HCT116 (cell line): Measurements from ENCODE around the gene HDAC2. TPM values are rescaled to one million over a fixed set of nuclear protein-coding genes. Genes with fewer than 3 reads are reported as not detected.
"Not testable (repeated sequence)": the region's sequence is repeated elsewhere in the genome, so short reads cannot be mapped to it uniquely, and the experiment has no call there.

Experiments used
- ATAC-seq: fragments of 200-7000 bp; cut with Tn5 transposase; 2 replicates; pipeline ENCODE4 v1.9.1; 2020; ENCODE audit warnings: mild to moderate bottlenecking, moderate library complexity
- BruUV-seq: library from RNA; stranded (reverse); fragments of 400-500 nt; replicated peaks from 2 replicates; lab custom pipeline; 2021; lab: Mats Ljungman, UMichigan
- CTCF ChIA-PET: fragments of 300-600 bp; sonication (Branson Sonifier 250); formaldehyde crosslinking; loops from one replicate; lab custom pipeline; 2021; ENCODE audit warnings: antibody characterized with exemption; lab: Charles Lee
- POLR2A ChIA-PET: fragments of 300-600, 350-600 bp; sonication (Branson Sonifier 250); formaldehyde crosslinking; loops from one replicate; lab custom pipeline; 2021; ENCODE audit warnings: antibody characterized with exemption; lab: Charles Lee
- RAD21 ChIA-PET, 2 experiments: fragments of 300-600 bp; sonication (Branson Sonifier 250); formaldehyde crosslinking; loops; one replicate each; lab custom pipeline; 2023; ENCODE audit warnings: low total read pairs in 2 of 2; ENCODE audit not compliant: uncharacterized antibody in 2 of 2, unreplicated experiment in 2 of 2, low non-redundant PET in 1 of 2; lab: Charles Lee
- DNase-seq: peaks from one replicate; pipeline ENCODE4 v3.0.0-alpha.2; 2010; ENCODE audit warnings: low read depth, low spot score
- H2AFZ ChIP-seq: fragments of 200-600 bp; shearing (Covaris generic), sonication (generic); 2 replicates; pipeline ENCODE4 v1.6.1; 2017; ENCODE audit warnings: low read depth, mixed run types, mixed read lengths, antibody characterized with exemption, low read length; ENCODE audit not compliant: poor library complexity, severe bottlenecking
- H3K27ac ChIP-seq: 2 replicates; pipeline ENCODE4 v1.5.1; 2012; ENCODE audit warnings: low read depth, low read length
- H3K27me3 ChIP-seq: fragments of 200-600 bp; sonication (generic); 2 replicates; pipeline ENCODE4 v1.6.1; 2016; ENCODE audit warnings: mixed run types, low read length, mixed read lengths; ENCODE audit not compliant: insufficient read depth
- H3K36me3 ChIP-seq, 2 experiments: fragments of 200-500 bp in 1 of 2; fragments of 200-600 bp in 1 of 2; sonication (Bioruptor generic) in 1 of 2; sonication (generic) in 1 of 2; 2 replicates each; pipeline versions ENCODE4 v1.5.1 to v1.6.1; 2014 to 2016; ENCODE audit warnings: low read length in 2 of 2, inconsistent platforms in 1 of 2, mixed read lengths in 1 of 2, mixed run types in 1 of 2; ENCODE audit not compliant: insufficient read depth in 2 of 2, control insufficient read depth in 1 of 2
- H3K4me1 ChIP-seq, 2 experiments: fragments of 200-600 bp in 1 of 2; sonication (generic) in 1 of 2; 2 replicates each; pipeline versions ENCODE4 v1.5.1 to v1.6.1; 2012 to 2017; ENCODE audit warnings: low read length in 2 of 2, inconsistent platforms in 1 of 2, mild to moderate bottlenecking in 1 of 2, mixed read lengths in 1 of 2, mixed run types in 1 of 2, moderate library complexity in 1 of 2; ENCODE audit not compliant: insufficient read depth in 2 of 2, control insufficient read depth in 1 of 2
- H3K4me2 ChIP-seq: fragments of 200-600 bp; sonication (generic); 2 replicates; pipeline ENCODE4 v1.6.1; 2017; ENCODE audit warnings: mixed run types, low read length, mixed read lengths
- H3K4me3 ChIP-seq, 2 experiments: fragments of 200-600 bp in 1 of 2; sonication (generic) in 1 of 2; replicated peaks in 1 of 2; 2 replicates each; pipeline ENCODE4 v1.5.1; 2011 to 2016; ENCODE audit warnings: low read length in 2 of 2, control low read depth in 1 of 2, low read depth in 1 of 2, mild to moderate bottlenecking in 1 of 2, mixed read lengths in 1 of 2, mixed run types in 1 of 2
- H3K79me2 ChIP-seq: fragments of 200-600 bp; sonication (generic); 2 replicates; pipeline ENCODE4 v1.6.1; 2017; ENCODE audit warnings: mild to moderate bottlenecking, mixed run types, low read length, moderate library complexity, mixed read lengths; ENCODE audit not compliant: insufficient read depth
- H3K9ac ChIP-seq: fragments of 200-600 bp; sonication (generic); 2 replicates; pipeline ENCODE4 v1.6.1; 2016; ENCODE audit warnings: low read length, mixed read lengths
- H3K9me2 ChIP-seq: fragments of 200-600 bp; sonication (generic), shearing (Covaris generic); 2 replicates; pipeline ENCODE4 v1.6.1; 2017; ENCODE audit warnings: mixed run types, mild to moderate bottlenecking, moderate library complexity; ENCODE audit not compliant: insufficient read depth
- H3K9me3 ChIP-seq, 2 experiments: fragments of 200-500 bp in 1 of 2; fragments of 200-600 bp in 1 of 2; sonication (Bioruptor generic) in 1 of 2; sonication (generic) in 1 of 2; 2 replicates each; pipeline ENCODE4 v1.6.1; 2014 to 2017; ENCODE audit warnings: low read length in 2 of 2, mixed read lengths in 2 of 2, inconsistent platforms in 1 of 2, low read depth in 1 of 2, mild to moderate bottlenecking in 1 of 2, mixed run types in 1 of 2, moderate library complexity in 1 of 2; ENCODE audit not compliant: control insufficient read depth in 1 of 2, insufficient read depth in 1 of 2
- H4K20me1 ChIP-seq: fragments of 200-600 bp; sonication (generic), shearing (Covaris generic); 2 replicates; pipeline ENCODE4 v1.6.1; 2017; ENCODE audit warnings: mixed run types, mild to moderate bottlenecking, moderate library complexity; ENCODE audit not compliant: insufficient read depth
- CBX3 ChIP-seq: IDR thresholded peaks from 2 replicates; pipeline ENCODE4 v1.6.1; 2012; ENCODE audit warnings: low read depth
- CEBPB ChIP-seq: IDR thresholded peaks from 2 replicates; pipeline ENCODE4 v1.6.1; 2012; ENCODE audit warnings: low read depth
- ELF1 ChIP-seq: IDR thresholded peaks from 2 replicates; pipeline ENCODE4 v1.6.1; 2012; ENCODE audit warnings: low read depth, borderline replicate concordance
- EZH2 ChIP-seq: fragments of 200-600 bp; sonication (generic); IDR thresholded peaks from 2 replicates; pipeline ENCODE4 v1.6.1; 2017; ENCODE audit warnings: antibody characterized with exemption, mixed run types
- POLR2AphosphoS5 ChIP-seq: IDR thresholded peaks from 2 replicates; pipeline ENCODE4 v1.6.1; 2011; ENCODE audit warnings: mild to moderate bottlenecking, low read depth, low read length, moderate library complexity
- RAD21 ChIP-seq: IDR thresholded peaks from 2 replicates; pipeline ENCODE4 v1.6.1; 2012; ENCODE audit warnings: low read depth, mild to moderate bottlenecking
- SIN3A ChIP-seq: IDR thresholded peaks from 2 replicates; pipeline ENCODE4 v1.6.1; 2012; ENCODE audit warnings: low read depth
- SRF ChIP-seq: IDR thresholded peaks from 2 replicates; pipeline ENCODE4 v1.6.1; 2012; ENCODE audit warnings: low read depth
- ZFX ChIP-seq: fragments of 450-650 bp; IDR thresholded peaks from 2 replicates; pipeline ENCODE4 v1.6.1; 2017
- ZNF274 ChIP-seq: fragments of 200-500 bp; sonication (Bioruptor generic); IDR thresholded peaks from 2 replicates; pipeline ENCODE4 v1.6.1; 2014; ENCODE audit warnings: mild to moderate bottlenecking, low read depth, low read length, inconsistent platforms
- intact Hi-C: fragments of 100-400 bp; cut with micrococcal nuclease; formaldehyde crosslinking; loops from 2 replicates; pipeline ENCODE4 v1.10.0; 2022
- total RNA-seq: library from RNA; stranded (reverse); gene quantifications from one replicate; pipeline ENCODE4 v1.2.1, GENCODE V29; 2021; ENCODE audit not compliant: unreplicated experiment
- TF ChIP-seq, protein P1 (sequence below): IDR thresholded peaks from 2 replicates; pipeline ENCODE4 v1.6.1; 2012; ENCODE audit warnings: low read depth

Gene HDAC2
- total RNA-seq, 1 experiment from 2014 or later = 153 TPM

DNA sequence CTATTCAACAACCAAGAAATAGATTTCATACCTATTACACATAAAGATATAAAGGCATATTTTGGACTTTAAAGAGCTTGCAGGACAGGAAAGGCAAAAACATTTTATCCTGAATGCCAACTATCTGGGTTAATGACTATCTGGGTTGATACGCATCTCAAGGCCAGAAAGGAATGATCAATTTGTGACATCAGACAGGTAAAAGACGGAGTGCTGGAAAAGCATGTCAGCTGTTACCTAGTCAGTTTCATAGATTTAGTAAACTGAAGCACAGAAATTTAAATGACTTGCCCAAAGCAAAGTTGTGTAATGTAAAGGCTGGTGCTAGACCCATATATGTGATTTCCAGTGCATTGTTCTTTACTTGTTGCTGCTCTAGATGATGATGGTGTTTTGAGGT lies 36.8 kb downstream of the HDAC2 start:
- H3K79me2 ChIP-seq = no peaks in the 10 kb centered on the region
- CTCF ChIA-PET = no interaction called here
- DNase-seq (no peak), ATAC-seq (no peak)
- no peak overlapping the region for H3K4me2 ChIP-seq
- no peak for TF ChIP-seq CBX3
- TF ChIP-seq ZNF274 = no peak
- TF ChIP-seq, protein P1, sequence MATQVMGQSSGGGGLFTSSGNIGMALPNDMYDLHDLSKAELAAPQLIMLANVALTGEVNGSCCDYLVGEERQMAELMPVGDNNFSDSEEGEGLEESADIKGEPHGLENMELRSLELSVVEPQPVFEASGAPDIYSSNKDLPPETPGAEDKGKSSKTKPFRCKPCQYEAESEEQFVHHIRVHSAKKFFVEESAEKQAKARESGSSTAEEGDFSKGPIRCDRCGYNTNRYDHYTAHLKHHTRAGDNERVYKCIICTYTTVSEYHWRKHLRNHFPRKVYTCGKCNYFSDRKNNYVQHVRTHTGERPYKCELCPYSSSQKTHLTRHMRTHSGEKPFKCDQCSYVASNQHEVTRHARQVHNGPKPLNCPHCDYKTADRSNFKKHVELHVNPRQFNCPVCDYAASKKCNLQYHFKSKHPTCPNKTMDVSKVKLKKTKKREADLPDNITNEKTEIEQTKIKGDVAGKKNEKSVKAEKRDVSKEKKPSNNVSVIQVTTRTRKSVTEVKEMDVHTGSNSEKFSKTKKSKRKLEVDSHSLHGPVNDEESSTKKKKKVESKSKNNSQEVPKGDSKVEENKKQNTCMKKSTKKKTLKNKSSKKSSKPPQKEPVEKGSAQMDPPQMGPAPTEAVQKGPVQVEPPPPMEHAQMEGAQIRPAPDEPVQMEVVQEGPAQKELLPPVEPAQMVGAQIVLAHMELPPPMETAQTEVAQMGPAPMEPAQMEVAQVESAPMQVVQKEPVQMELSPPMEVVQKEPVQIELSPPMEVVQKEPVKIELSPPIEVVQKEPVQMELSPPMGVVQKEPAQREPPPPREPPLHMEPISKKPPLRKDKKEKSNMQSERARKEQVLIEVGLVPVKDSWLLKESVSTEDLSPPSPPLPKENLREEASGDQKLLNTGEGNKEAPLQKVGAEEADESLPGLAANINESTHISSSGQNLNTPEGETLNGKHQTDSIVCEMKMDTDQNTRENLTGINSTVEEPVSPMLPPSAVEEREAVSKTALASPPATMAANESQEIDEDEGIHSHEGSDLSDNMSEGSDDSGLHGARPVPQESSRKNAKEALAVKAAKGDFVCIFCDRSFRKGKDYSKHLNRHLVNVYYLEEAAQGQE = no peak
- TF ChIP-seq ELF1 = no peak
- TF ChIP-seq RAD21 = no peak
- TF ChIP-seq EZH2 = no peak
- TF ChIP-seq POLR2AphosphoS5 = no peak
- TF ChIP-seq SRF = no peak
- TF ChIP-seq CEBPB = no peak
- no peak for TF ChIP-seq ZFX
- TF ChIP-seq SIN3A = no peak
- H3K36me3 ChIP-seq = peaks cover 2 to 10% of the 10 kb centered on the region in 2 experiments; a peak in 2 of 4 replicates
- H3K9me2 ChIP-seq = no peaks in the 10 kb centered on the region
- RAD21 ChIA-PET = no interaction called here
- POLR2A ChIA-PET = no interaction called here
- no peak overlapping the region for H3K4me3 ChIP-seq
- no peaks in the 10 kb centered on the region for H4K20me1 ChIP-seq
- no peaks in the 10 kb centered on the region for H3K4me1 ChIP-seq
- BruUV-seq = no TSS peak
- no peaks in the 10 kb centered on the region for H3K9me3 ChIP-seq
- intact Hi-C loops = no loop called here
- H3K9ac ChIP-seq = no peak overlapping the region
- H3K27me3 ChIP-seq = no peaks in the 10 kb centered on the region
- no peak overlapping the region for H3K27ac ChIP-seq
- no peak overlapping the region for H2AFZ ChIP-seq

DNA sequence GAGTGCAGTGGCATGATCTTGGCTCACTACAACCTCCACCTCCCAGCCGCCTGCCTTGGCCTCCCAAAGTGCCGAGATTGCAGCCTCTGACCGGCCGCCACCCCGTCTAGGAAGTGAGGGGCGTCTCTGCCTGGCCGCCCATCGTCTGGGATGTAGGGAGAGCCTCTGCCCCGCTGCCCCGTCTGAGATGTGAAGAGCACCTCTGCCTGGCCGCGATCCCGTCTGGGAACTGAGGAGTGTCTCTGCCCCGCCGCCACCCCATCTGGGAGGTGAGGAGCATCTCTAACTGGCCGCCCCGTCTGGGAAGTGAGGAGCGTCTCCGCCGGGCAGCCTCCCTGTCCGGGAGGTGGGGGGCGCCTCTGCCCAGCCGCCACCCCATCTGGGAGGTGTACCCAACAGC lies 39.0 kb downstream of the HDAC2 start:
- BruUV-seq, H3K4me1 ChIP-seq, H3K36me3 ChIP-seq, H3K4me2 ChIP-seq, H3K27ac ChIP-seq, RAD21 ChIA-PET, POLR2A ChIA-PET, H3K4me3 ChIP-seq, ATAC-seq, intact Hi-C loops, H4K20me1 ChIP-seq, H3K27me3 ChIP-seq, H3K9me3 ChIP-seq, H3K79me2 ChIP-seq, CTCF ChIA-PET, DNase-seq, H3K9me2 ChIP-seq, H3K9ac ChIP-seq, H2AFZ ChIP-seq: not testable (repeated sequence)
